Measurements from ENCODE around the gene ARHGEF17.

DNA sequence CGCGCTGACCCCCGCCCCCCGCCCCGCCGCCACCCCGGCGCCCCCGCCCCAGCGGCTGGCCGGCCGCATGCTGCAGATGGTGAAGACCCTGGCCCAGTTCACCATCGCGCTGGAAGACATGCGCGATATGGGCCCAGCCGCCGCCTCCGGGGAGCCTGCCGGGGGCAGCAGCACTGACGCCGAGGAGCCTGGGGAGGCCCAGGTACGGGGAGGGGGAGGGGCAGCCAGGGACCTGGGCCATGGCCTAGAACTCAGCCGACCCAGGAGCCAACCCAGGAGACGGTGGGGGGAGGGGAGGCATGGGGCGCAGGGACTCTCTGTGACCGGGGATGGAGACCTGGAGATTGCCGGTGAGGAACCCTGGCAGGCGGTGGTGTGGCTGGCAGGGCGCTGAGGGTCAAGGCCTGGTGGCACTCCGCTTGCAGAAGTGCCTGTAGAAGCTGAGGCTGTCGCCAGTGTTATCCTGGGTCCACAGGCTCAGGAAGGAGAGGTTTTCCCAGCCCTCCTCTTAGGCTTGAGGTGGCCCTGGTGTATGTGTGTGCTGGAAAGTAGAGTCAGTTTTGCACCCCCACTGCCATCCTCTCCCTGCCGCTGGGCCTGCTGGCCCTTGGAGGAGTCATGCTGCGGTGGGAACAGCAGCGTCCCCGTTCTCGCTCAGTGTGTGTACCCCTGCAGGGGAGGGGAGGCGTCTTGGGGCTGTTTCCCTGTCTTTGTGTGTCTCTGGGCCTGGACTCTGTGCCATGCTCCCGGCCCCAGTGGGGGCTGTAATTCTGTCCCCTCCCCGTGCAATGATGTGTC is 35.2 kb downstream of the ARHGEF17 start:
- TF ChIP-seq, protein P1, sequence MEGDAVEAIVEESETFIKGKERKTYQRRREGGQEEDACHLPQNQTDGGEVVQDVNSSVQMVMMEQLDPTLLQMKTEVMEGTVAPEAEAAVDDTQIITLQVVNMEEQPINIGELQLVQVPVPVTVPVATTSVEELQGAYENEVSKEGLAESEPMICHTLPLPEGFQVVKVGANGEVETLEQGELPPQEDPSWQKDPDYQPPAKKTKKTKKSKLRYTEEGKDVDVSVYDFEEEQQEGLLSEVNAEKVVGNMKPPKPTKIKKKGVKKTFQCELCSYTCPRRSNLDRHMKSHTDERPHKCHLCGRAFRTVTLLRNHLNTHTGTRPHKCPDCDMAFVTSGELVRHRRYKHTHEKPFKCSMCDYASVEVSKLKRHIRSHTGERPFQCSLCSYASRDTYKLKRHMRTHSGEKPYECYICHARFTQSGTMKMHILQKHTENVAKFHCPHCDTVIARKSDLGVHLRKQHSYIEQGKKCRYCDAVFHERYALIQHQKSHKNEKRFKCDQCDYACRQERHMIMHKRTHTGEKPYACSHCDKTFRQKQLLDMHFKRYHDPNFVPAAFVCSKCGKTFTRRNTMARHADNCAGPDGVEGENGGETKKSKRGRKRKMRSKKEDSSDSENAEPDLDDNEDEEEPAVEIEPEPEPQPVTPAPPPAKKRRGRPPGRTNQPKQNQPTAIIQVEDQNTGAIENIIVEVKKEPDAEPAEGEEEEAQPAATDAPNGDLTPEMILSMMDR (IDR thresholded peaks at IDR 0.05) = no peak
- TF ChIP-seq EZH2 (IDR thresholded peaks at IDR 0.05) = no peak

Data from neural progenitor cell (in vitro differentiated cells).